ENCODE results near the gene P2RY12.

P2RY12 gene

GRCh38 chr3:151407928-151408327 is 23.4 kb upstream of the P2RY12 start:
- no peak for TF ChIP-seq CTCF (conservative IDR thresholded peaks at IDR 0.05; ENCODE audit: low read depth, low read length)
- no peak overlapping the region for H3K4me3 ChIP-seq (ENCODE audit: low read length)
- no peak for DNase-seq (ENCODE audit: low read depth)

DNA sequence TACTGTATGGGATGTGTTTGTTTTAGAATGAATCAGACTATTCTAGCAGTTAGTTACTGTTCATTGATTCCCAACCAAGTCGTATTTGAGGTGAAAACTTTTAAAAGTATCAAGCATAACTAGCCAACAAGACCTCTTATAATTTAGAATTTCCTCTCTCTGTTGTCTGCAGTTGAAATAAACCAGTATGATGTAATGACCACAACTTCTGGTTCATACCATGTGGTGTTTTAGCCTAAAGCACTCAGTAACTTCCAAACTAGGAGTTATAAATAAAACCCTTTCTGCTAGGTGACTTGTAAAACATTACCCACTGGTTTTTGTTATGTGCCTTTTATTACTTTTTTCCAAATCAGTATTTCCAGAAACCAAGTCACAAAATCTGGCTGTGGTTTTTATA is 19.8 kb upstream of the P2RY12 start:
- DNase-seq (ENCODE audit: low read depth): no peak
- H3K4me3 ChIP-seq (ENCODE audit: low read length): no peak overlapping the region
- TF ChIP-seq CTCF (conservative IDR thresholded peaks at IDR 0.05; ENCODE audit: low read depth, low read length): no peak

DNA sequence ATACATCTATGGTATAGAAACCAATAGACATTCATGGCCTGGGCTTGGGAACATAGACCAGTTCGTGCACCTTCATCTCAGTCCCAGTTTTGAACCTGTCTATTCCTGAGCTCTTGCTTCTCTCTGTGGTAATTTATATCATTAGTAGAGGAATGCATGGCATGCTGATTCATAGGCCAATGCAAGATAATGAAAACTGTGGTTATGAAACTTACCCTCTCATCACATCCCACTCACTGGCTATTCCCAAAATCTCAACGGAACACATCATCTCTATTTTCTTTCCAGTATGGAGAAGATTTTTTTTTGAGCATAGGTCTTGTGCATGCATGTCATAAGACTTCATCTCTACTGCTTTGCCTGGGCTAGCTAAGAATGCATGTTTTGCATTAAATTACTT is 18.7 kb upstream of the P2RY12 start:
- no peak for TF ChIP-seq CTCF (conservative IDR thresholded peaks at IDR 0.05; ENCODE audit: low read depth, low read length)
- DNase-seq (ENCODE audit: low read depth): no peak

DNA sequence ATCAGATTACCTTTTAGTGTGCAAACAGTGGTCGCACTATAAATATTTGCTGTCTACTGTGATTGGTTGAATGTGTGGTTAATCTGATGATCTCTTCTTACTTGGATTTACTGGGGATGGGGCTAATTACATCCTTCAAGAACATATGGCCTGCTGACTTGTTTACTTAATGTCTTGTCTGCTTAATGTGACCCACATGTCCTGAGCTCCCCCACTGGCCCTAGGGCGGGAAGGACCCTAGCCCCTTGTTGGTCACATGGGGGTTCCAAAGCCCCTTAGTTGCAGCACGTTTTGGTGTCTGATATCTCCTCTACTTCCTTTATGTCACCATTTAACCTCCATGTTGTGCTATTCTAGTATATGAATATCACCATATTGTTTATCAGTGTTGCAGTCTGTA is 17.8 kb upstream of the P2RY12 start:
- DNase-seq (ENCODE audit: low read depth): no peak
- no peak for TF ChIP-seq CTCF (conservative IDR thresholded peaks at IDR 0.05; ENCODE audit: low read depth, low read length)
- no peak overlapping the region for H3K4me3 ChIP-seq (ENCODE audit: low read length)

More for the DNA sequence above, 18.7 kb upstream of the P2RY12 start:
- H3K4me3 ChIP-seq (ENCODE audit: low read length): no peak overlapping the region

DNA sequence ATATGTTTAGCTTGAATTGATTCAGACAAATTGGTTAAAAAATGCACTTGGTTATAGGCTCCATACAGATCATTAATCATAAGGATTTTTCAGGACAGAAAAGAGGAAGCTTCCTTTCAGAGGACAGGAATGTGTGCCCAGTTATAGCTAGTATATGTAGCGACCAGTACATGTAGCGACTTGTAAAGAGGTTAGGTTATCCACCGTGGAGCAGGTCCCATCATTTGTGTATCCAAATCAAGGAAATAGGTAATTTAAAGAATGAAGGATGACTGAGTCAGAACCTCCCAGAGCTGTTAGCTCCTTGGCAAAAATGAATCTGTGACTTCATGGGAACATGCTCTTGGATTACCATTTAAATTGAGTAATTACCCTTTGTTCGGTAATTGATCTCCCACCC is 15.8 kb upstream of the P2RY12 start:
- no peak for TF ChIP-seq CTCF (conservative IDR thresholded peaks at IDR 0.05; ENCODE audit: low read depth, low read length)
- no peak overlapping the region for H3K4me3 ChIP-seq (ENCODE audit: low read length)
- no peak for DNase-seq (ENCODE audit: low read depth)

DNA sequence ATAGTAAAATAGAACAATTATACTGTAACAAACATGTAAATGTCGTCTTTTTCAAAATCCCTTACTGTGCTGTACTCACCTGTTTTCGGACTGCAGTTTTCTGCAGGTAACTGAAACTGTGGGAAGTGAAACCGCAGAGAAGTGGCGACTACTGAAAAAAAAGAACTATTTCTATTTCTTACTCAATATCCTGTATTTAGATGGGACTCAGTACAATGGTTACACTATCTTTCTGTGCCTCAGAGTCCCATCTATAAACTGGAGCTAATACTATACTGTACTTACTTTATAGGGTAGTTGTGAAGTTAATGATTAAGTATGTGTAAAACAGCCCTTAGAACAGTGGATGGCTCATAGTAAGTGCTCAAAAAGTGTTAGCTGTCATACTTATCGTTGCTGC is 14.3 kb upstream of the P2RY12 start:
- TF ChIP-seq CTCF (conservative IDR thresholded peaks at IDR 0.05; ENCODE audit: low read depth, low read length): no peak
- no peak overlapping the region for H3K4me3 ChIP-seq (ENCODE audit: low read length)
- DNase-seq (ENCODE audit: low read depth): no peak

DNA sequence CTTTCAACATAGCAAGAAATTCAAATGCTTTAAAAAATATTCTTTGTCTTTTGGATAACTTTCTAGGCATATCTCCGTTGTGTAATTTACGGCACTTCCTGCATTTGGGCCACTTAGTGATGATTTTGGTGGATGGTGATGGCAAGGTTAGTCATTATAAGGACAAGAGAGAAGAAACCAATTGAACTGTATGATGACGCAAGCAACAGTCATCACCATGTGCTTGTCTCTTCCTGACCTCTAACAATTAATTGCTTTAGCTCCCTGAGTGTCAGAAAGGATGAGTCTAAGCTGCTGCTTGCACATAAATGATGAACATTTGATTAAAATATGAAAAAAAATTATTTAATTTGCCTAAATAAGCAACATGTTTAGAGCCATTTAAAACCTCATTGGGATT is 11.3 kb upstream of the P2RY12 start:
- TF ChIP-seq CTCF (conservative IDR thresholded peaks at IDR 0.05; ENCODE audit: low read depth, low read length): no peak
- DNase-seq (ENCODE audit: low read depth): no peak
- H3K4me3 ChIP-seq (ENCODE audit: low read length): no peak overlapping the region

Measured in retinal pigment epithelial cell (primary cell).